ENCODE results near the gene RPS27L. TPM values are rescaled to one million over a fixed set of nuclear protein-coding genes. Genes with fewer than 3 reads are reported as not detected.

Gene RPS27L
- total and polyA plus RNA-seq, 4 donors: 9.8 to 184 (median 40.7) TPM

- H3K36me3 ChIP-seq (ENCODE audit: control insufficient read depth in 4 of 4, insufficient read depth in 3 of 4, low read depth in 1 of 4, low read length in 3 of 4): no peaks in the 10 kb centered on the region
- TF ChIP-seq RXRA (IDR thresholded peaks at IDR 0.05): no peak
- TF ChIP-seq HNF4G (IDR thresholded peaks at IDR 0.05): no peak
- no peak for TF ChIP-seq MAX (IDR thresholded peaks at IDR 0.05)
- no peak for TF ChIP-seq REST (IDR thresholded peaks at IDR 0.05)
- TF ChIP-seq FOXA1 (IDR thresholded peaks at IDR 0.05): no peak
- TF ChIP-seq RAD21 (IDR thresholded peaks at IDR 0.05): no peak
- TF ChIP-seq GABPA (IDR thresholded peaks at IDR 0.05 in 1 of 2, conservative IDR thresholded peaks at IDR 0.05 in 1 of 2): no peak
- TF ChIP-seq ZBTB33 (IDR thresholded peaks at IDR 0.05): no peak
- TF ChIP-seq HNF4A (conservative IDR thresholded peaks at IDR 0.05): no peak
- no peak for TF ChIP-seq ATF3 (IDR thresholded peaks at IDR 0.05)
- no peak for TF ChIP-seq CTCF (IDR thresholded peaks at IDR 0.05; ENCODE audit: low read depth, low read length, missing input control)
- TF ChIP-seq TAF1 (conservative IDR thresholded peaks at IDR 0.05): no peak
- H3K4me3 ChIP-seq (ENCODE audit: low read depth in 1 of 3, low read length in 3 of 3): no peak overlapping the region
- H3K27ac ChIP-seq (ENCODE audit: low read depth in 1 of 2, low read length in 2 of 2): no peak overlapping the region
- peaks cover 0 to 10% (median 8%) of the 10 kb centered on the region in 4 donors for H3K4me1 ChIP-seq (ENCODE audit: control insufficient read depth in 4 of 4, insufficient read depth in 4 of 4, low read length in 3 of 4)
- H3K9ac ChIP-seq (ENCODE audit: low read depth in 1 of 2, low read length in 2 of 2): no peak overlapping the region
- 78% methylated on average over 2 of the region's 2 CpGs for WGBS
- no peaks in the 10 kb centered on the region for H3K9me3 ChIP-seq (ENCODE audit: control insufficient read depth in 4 of 4, low read length in 3 of 4)
- H3K27me3 ChIP-seq (ENCODE audit: control insufficient read depth in 4 of 4, insufficient read depth in 4 of 4, low read length in 3 of 4): no peaks in the 10 kb centered on the region
- no peak for DNase-seq (ENCODE audit: low spot score)
Measured at GRCh38 chr15:63185206-63185605, 27.9 kb upstream of the RPS27L start.

- H3K4me3 ChIP-seq (ENCODE audit: low read depth in 1 of 3, low read length in 3 of 3): no peak overlapping the region
- H3K9me3 ChIP-seq (ENCODE audit: control insufficient read depth in 4 of 4, low read length in 3 of 4): no peaks in the 10 kb centered on the region
- no peaks in the 10 kb centered on the region for H3K4me1 ChIP-seq (ENCODE audit: control insufficient read depth in 4 of 4, insufficient read depth in 4 of 4, low read length in 3 of 4)
- DNase-seq (ENCODE audit: low spot score): no peak
- whole genome bisulfite sequencing: 84% methylated on average over 2 of the region's 2 CpGs
- no peaks in the 10 kb centered on the region for H3K27me3 ChIP-seq (ENCODE audit: control insufficient read depth in 4 of 4, insufficient read depth in 4 of 4, low read length in 3 of 4)
- H3K27ac ChIP-seq (ENCODE audit: low read depth in 1 of 2, low read length in 2 of 2): no peak overlapping the region
- H3K9ac ChIP-seq (ENCODE audit: low read depth in 1 of 2, low read length in 2 of 2): no peak overlapping the region
- H3K36me3 ChIP-seq (ENCODE audit: control insufficient read depth in 4 of 4, insufficient read depth in 3 of 4, low read depth in 1 of 4, low read length in 3 of 4): no peaks in the 10 kb centered on the region
- TF ChIP-seq FOXA2 (IDR thresholded peaks at IDR 0.05) (no peak), FOXA1 (IDR thresholded peaks at IDR 0.05) (no peak), RXRA (IDR thresholded peaks at IDR 0.05) (no peak), JUND (IDR thresholded peaks at IDR 0.05) (no peak), REST (IDR thresholded peaks at IDR 0.05) (no peak), CTCF (IDR thresholded peaks at IDR 0.05; ENCODE audit: low read depth, low read length, missing input control) (no peak), RAD21 (IDR thresholded peaks at IDR 0.05) (no peak), YY1 (IDR thresholded peaks at IDR 0.05) (no peak), TAF1 (conservative IDR thresholded peaks at IDR 0.05) (no peak), HNF4G (IDR thresholded peaks at IDR 0.05) (no peak), GABPA (IDR thresholded peaks at IDR 0.05 in 1 of 2, conservative IDR thresholded peaks at IDR 0.05 in 1 of 2) (no peak), ATF3 (IDR thresholded peaks at IDR 0.05) (no peak), EGR1 (IDR thresholded peaks at IDR 0.05; ENCODE audit: low read depth in 2 of 2) (no peak)
Measured at GRCh38 chr15:63181648-63182047, 24.4 kb upstream of the RPS27L start.
